GM23338 (cell line): ENCODE data around the gene TMEM51.

Source experiments
- EZH2 ChIP-seq: fragments of 200-600 bp; sonication (generic); IDR thresholded peaks from one replicate; pipeline ENCODE4 v1.8.0; 2017; ENCODE audit warnings: antibody characterized with exemption, mild to moderate bottlenecking, low read depth; ENCODE audit not compliant: unreplicated experiment
- EZH2phosphoT487 ChIP-seq: fragments of 200-600 bp; sonication (generic); IDR thresholded peaks from one replicate; pipeline ENCODE4 v1.8.1; 2018; ENCODE audit warnings: antibody characterized with exemption; ENCODE audit not compliant: unreplicated experiment
- POLR2AphosphoS5 ChIP-seq: IDR thresholded peaks from 2 replicates; pipeline ENCODE4 v1.6.1; 2016; ENCODE audit warnings: antibody characterized with exemption, low read depth
- ZNF114 ChIP-seq: fragments of 250-450 bp; sonication (Bioruptor Pico); IDR thresholded peaks from 2 replicates; pipeline ENCODE4 v1.5.0; 2020; ENCODE audit warnings: mild to moderate bottlenecking, moderate library complexity
- TF ChIP-seq, protein P1 (sequence below), 2 experiments: fragments of 200-600 bp in 1 of 2; sonication (generic) in 1 of 2; conservative IDR thresholded peaks; 2 replicates each; pipeline versions ENCODE4 v1.5.1 to v1.6.1; 2016 to 2017; ENCODE audit warnings: antibody characterized with exemption in 2 of 2, low read depth in 2 of 2, mild to moderate bottlenecking in 2 of 2, moderate library complexity in 1 of 2

GRCh38 chr1:15130607-15131006 lies 22.9 kb upstream of the TMEM51 start:
- TF ChIP-seq, protein P1, sequence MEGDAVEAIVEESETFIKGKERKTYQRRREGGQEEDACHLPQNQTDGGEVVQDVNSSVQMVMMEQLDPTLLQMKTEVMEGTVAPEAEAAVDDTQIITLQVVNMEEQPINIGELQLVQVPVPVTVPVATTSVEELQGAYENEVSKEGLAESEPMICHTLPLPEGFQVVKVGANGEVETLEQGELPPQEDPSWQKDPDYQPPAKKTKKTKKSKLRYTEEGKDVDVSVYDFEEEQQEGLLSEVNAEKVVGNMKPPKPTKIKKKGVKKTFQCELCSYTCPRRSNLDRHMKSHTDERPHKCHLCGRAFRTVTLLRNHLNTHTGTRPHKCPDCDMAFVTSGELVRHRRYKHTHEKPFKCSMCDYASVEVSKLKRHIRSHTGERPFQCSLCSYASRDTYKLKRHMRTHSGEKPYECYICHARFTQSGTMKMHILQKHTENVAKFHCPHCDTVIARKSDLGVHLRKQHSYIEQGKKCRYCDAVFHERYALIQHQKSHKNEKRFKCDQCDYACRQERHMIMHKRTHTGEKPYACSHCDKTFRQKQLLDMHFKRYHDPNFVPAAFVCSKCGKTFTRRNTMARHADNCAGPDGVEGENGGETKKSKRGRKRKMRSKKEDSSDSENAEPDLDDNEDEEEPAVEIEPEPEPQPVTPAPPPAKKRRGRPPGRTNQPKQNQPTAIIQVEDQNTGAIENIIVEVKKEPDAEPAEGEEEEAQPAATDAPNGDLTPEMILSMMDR (conservative IDR thresholded peaks at IDR 0.05; ENCODE audit: low read depth in 2 of 2): no peak
- TF ChIP-seq POLR2AphosphoS5 (no peak), EZH2phosphoT487 (no peak), EZH2 (no peak), ZNF114 (CRISPR knock-in tag) (no peak)
